ENCODE results near the gene UBE4B. TPM values are rescaled to one million over a fixed set of nuclear protein-coding genes. Genes with fewer than 3 reads are reported as not detected.
A peak's percentile ranks its signal among the peaks of the same experiment; 100 is the strongest.

The UBE4B gene
- total and polyA plus RNA-seq, 2 experiments from 2014 or later = 28.4 to 115 TPM

DNA sequence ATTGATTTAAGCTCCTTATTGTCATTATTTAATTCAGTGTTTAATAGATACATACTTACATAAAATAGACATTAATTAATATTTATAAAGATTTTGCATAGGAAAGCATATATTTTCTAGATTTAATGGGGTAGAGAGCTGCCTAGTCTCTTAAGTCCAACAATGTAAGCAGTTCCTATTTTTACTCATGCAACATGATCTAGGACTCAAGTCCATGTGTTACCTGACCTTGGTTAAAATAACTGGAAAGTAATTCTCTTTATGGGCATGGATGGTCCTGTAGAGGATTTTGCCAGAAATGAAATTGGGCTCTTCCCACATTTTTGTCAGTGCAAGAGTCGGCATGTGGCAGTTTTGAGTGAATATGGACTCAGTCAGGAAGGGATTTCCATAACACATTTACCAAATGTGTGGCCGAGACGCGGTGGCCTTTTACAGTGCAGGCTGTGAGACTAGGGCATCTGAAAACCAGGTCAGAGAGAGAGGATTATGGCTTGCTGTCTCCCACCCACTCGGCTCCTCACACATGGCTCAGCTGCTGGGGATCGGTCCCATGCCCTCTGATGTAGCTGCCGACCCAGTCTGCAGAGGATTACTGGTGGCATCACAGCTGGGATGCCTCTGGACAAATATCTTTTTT, 171.4 kb downstream of the UBE4B start:
- no peak overlapping the region for H3K27ac ChIP-seq (ENCODE audit: low read depth)
- no peaks in the 10 kb centered on the region for H3K36me3 ChIP-seq (ENCODE audit: insufficient read depth)
- H2AFZ ChIP-seq = 0 out of 2 replicates have a peak overlapping the region, but pooled peaks have one; percentile 72
- Mint-ChIP-seq H3K27ac (no peak overlapping the region), H3K36me3 (ENCODE audit: low read depth) (no peaks in the 10 kb centered on the region), H3K27me3 (ENCODE audit: insufficient read depth, low read depth, poor library complexity) (peaks cover 6% of the 10 kb centered on the region), H3K9me3 (no peaks in the 10 kb centered on the region), H3K4me1 (peaks cover under 1% of the 10 kb centered on the region; the same call in 1 of the 3 replicates), H3K4me3 (no peak overlapping the region)
- no peak overlapping the region for H3K4me3 ChIP-seq
- H3K9me2 ChIP-seq (ENCODE audit: insufficient read depth) = no peaks in the 10 kb centered on the region
- H3K27me3 ChIP-seq (ENCODE audit: insufficient read depth) = no peaks in the 10 kb centered on the region
- H3K4me1 ChIP-seq (ENCODE audit: insufficient read depth) = no peaks in the 10 kb centered on the region
- no peaks in the 10 kb centered on the region; the same call in 1 of the 2 replicates for H3F3A ChIP-seq (replicated peaks; ENCODE audit: low read depth)
- no peak overlapping the region for H3K4me2 ChIP-seq
- DNase-seq (ENCODE audit: low spot score) (no peak), ATAC-seq (peak; percentile 42; the same call in 2 of the 3 replicates)
- H3K79me2 ChIP-seq (replicated peaks; ENCODE audit: insufficient read depth) = no peaks in the 10 kb centered on the region
- TF ChIP-seq, protein P1, sequence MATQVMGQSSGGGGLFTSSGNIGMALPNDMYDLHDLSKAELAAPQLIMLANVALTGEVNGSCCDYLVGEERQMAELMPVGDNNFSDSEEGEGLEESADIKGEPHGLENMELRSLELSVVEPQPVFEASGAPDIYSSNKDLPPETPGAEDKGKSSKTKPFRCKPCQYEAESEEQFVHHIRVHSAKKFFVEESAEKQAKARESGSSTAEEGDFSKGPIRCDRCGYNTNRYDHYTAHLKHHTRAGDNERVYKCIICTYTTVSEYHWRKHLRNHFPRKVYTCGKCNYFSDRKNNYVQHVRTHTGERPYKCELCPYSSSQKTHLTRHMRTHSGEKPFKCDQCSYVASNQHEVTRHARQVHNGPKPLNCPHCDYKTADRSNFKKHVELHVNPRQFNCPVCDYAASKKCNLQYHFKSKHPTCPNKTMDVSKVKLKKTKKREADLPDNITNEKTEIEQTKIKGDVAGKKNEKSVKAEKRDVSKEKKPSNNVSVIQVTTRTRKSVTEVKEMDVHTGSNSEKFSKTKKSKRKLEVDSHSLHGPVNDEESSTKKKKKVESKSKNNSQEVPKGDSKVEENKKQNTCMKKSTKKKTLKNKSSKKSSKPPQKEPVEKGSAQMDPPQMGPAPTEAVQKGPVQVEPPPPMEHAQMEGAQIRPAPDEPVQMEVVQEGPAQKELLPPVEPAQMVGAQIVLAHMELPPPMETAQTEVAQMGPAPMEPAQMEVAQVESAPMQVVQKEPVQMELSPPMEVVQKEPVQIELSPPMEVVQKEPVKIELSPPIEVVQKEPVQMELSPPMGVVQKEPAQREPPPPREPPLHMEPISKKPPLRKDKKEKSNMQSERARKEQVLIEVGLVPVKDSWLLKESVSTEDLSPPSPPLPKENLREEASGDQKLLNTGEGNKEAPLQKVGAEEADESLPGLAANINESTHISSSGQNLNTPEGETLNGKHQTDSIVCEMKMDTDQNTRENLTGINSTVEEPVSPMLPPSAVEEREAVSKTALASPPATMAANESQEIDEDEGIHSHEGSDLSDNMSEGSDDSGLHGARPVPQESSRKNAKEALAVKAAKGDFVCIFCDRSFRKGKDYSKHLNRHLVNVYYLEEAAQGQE (IDR thresholded peaks at IDR 0.05; ENCODE audit: unreplicated experiment) = no peak
- no peak for TF ChIP-seq EZH2phosphoT487 (IDR thresholded peaks at IDR 0.05; ENCODE audit: unreplicated experiment)
- TF ChIP-seq ZNF331 (CRISPR knock-in tag; IDR thresholded peaks at IDR 0.05; ENCODE audit: low read depth) = no peak
- TF ChIP-seq POLR2AphosphoS5 (IDR thresholded peaks at IDR 0.05; ENCODE audit: low read depth) = no peak
- no peak for TF ChIP-seq NANOG (IDR thresholded peaks at IDR 0.05; ENCODE audit: borderline replicate concordance)
- TF ChIP-seq EZH2 (IDR thresholded peaks at IDR 0.05; ENCODE audit: low read depth, unreplicated experiment) = no peak
- TF ChIP-seq, protein P2, sequence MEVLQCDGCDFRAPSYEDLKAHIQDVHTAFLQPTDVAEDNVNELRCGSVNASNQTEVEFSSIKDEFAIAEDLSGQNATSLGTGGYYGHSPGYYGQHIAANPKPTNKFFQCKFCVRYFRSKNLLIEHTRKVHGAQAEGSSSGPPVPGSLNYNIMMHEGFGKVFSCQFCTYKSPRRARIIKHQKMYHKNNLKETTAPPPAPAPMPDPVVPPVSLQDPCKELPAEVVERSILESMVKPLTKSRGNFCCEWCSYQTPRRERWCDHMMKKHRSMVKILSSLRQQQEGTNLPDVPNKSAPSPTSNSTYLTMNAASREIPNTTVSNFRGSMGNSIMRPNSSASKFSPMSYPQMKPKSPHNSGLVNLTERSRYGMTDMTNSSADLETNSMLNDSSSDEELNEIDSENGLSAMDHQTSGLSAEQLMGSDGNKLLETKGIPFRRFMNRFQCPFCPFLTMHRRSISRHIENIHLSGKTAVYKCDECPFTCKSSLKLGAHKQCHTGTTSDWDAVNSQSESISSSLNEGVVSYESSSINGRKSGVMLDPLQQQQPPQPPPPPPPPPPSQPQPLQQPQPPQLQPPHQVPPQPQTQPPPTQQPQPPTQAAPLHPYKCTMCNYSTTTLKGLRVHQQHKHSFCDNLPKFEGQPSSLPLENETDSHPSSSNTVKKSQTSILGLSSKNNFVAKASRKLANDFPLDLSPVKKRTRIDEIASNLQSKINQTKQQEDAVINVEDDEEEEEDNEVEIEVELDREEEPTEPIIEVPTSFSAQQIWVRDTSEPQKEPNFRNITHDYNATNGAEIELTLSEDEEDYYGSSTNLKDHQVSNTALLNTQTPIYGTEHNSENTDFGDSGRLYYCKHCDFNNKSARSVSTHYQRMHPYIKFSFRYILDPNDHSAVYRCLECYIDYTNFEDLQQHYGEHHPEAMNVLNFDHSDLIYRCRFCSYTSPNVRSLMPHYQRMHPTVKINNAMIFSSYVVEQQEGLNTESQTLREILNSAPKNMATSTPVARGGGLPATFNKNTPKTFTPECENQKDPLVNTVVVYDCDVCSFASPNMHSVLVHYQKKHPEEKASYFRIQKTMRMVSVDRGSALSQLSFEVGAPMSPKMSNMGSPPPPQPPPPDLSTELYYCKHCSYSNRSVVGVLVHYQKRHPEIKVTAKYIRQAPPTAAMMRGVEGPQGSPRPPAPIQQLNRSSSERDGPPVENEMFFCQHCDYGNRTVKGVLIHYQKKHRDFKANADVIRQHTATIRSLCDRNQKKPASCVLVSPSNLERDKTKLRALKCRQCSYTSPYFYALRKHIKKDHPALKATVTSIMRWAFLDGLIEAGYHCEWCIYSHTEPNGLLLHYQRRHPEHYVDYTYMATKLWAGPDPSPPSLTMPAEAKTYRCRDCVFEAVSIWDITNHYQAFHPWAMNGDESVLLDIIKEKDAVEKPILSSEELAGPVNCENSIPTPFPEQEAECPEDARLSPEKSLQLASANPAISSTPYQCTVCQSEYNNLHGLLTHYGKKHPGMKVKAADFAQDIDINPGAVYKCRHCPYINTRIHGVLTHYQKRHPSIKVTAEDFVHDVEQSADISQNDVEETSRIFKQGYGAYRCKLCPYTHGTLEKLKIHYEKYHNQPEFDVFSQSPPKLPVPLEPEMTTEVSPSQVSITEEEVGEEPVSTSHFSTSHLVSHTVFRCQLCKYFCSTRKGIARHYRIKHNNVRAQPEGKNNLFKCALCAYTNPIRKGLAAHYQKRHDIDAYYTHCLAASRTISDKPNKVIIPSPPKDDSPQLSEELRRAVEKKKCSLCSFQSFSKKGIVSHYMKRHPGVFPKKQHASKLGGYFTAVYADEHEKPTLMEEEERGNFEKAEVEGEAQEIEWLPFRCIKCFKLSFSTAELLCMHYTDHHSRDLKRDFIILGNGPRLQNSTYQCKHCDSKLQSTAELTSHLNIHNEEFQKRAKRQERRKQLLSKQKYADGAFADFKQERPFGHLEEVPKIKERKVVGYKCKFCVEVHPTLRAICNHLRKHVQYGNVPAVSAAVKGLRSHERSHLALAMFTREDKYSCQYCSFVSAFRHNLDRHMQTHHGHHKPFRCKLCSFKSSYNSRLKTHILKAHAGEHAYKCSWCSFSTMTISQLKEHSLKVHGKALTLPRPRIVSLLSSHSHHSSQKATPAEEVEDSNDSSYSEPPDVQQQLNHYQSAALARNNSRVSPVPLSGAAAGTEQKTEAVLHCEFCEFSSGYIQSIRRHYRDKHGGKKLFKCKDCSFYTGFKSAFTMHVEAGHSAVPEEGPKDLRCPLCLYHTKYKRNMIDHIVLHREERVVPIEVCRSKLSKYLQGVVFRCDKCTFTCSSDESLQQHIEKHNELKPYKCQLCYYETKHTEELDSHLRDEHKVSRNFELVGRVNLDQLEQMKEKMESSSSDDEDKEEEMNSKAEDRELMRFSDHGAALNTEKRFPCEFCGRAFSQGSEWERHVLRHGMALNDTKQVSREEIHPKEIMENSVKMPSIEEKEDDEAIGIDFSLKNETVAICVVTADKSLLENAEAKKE (CRISPR knock-in tag; IDR thresholded peaks at IDR 0.05) = no peak
- no peak for TF ChIP-seq STAT1 (IDR thresholded peaks at IDR 0.05; ENCODE audit: unreplicated experiment)
- TF ChIP-seq, protein P3, sequence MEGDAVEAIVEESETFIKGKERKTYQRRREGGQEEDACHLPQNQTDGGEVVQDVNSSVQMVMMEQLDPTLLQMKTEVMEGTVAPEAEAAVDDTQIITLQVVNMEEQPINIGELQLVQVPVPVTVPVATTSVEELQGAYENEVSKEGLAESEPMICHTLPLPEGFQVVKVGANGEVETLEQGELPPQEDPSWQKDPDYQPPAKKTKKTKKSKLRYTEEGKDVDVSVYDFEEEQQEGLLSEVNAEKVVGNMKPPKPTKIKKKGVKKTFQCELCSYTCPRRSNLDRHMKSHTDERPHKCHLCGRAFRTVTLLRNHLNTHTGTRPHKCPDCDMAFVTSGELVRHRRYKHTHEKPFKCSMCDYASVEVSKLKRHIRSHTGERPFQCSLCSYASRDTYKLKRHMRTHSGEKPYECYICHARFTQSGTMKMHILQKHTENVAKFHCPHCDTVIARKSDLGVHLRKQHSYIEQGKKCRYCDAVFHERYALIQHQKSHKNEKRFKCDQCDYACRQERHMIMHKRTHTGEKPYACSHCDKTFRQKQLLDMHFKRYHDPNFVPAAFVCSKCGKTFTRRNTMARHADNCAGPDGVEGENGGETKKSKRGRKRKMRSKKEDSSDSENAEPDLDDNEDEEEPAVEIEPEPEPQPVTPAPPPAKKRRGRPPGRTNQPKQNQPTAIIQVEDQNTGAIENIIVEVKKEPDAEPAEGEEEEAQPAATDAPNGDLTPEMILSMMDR (conservative IDR thresholded peaks at IDR 0.05; ENCODE audit: low read depth in 2 of 2) = no peak
- no peak for TF ChIP-seq ZNF114 (CRISPR knock-in tag; IDR thresholded peaks at IDR 0.05)
- no peak for TF ChIP-seq JUNB (IDR thresholded peaks at IDR 0.05; ENCODE audit: unreplicated experiment)
- no peak for TF ChIP-seq CREB1 (CRISPR knock-in tag; IDR thresholded peaks at IDR 0.05; ENCODE audit: low read depth)
- TF ChIP-seq, protein P4, sequence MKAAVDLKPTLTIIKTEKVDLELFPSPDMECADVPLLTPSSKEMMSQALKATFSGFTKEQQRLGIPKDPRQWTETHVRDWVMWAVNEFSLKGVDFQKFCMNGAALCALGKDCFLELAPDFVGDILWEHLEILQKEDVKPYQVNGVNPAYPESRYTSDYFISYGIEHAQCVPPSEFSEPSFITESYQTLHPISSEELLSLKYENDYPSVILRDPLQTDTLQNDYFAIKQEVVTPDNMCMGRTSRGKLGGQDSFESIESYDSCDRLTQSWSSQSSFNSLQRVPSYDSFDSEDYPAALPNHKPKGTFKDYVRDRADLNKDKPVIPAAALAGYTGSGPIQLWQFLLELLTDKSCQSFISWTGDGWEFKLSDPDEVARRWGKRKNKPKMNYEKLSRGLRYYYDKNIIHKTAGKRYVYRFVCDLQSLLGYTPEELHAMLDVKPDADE (IDR thresholded peaks at IDR 0.05) = no peak
- no peaks in the 10 kb centered on the region for H4K20me1 ChIP-seq (replicated peaks; ENCODE audit: insufficient read depth)

Data from GM23338 (cell line).